ENCODE results near the gene CDK10. TPM values are rescaled to one million over a fixed set of nuclear protein-coding genes. Genes with fewer than 3 reads are reported as not detected.

The CDK10 gene
- total RNA-seq, 1 donor from 2014 or later = 79.6 TPM

GRCh38 chr16:89717688-89718505 is 31.4 kb downstream of the CDK10 start:
- Histone ChIP-seq H3K27ac (no peak overlapping the region), H3K4me1 (peaks cover 23% of the 10 kb centered on the region), H3K4me3 (no peak overlapping the region), H3K36me3 (peaks cover under 1% of the 10 kb centered on the region), H3K27me3 (ENCODE audit: low read depth) (peaks cover 3% of the 10 kb centered on the region), H3K9me3 (no peaks in the 10 kb centered on the region)
- ATAC-seq = no peak
- no peak for TF ChIP-seq CTCF (IDR thresholded peaks at IDR 0.05)
- intact Hi-C loops (cut with DNase I) = no loop called here
- DNase-seq = no peak

- peak; percentile 71 for DNase-seq
Observed at GRCh38 chr16:89720551-89720812, 34.0 kb downstream of the CDK10 start.

GRCh38 chr16:89720813-89721545 is 34.5 kb downstream of the CDK10 start, which contains the start of the genes VPS9D1 and ZNF276:
Gene VPS9D1 (minus strand): TSS chr16:89720898. CDS start chr16:89720861, 37 bp downstream.
Gene ZNF276 (plus strand): TSS chr16:89721537. CDS start chr16:89721641, 104 bp downstream.
- intact Hi-C loops (cut with DNase I) = no loop called here
- peak; percentile 85 to 88 for ATAC-seq

More at GRCh38 chr16:89720551-89720812, 34.0 kb downstream of the CDK10 start:
- Histone ChIP-seq H3K4me1 (peaks cover 44% of the 10 kb centered on the region), H3K4me3 (peak overlapping the region; percentile 90), H3K36me3 (peaks cover 24% of the 10 kb centered on the region), H3K27ac (peak overlapping the region; percentile 97), H3K27me3 (ENCODE audit: low read depth) (no peaks in the 10 kb centered on the region), H3K9me3 (no peaks in the 10 kb centered on the region)
- peak; percentile 1 to 18 for ATAC-seq
- intact Hi-C loops (cut with DNase I) = no loop called here
- no peak for TF ChIP-seq CTCF (IDR thresholded peaks at IDR 0.05)

GRCh38 chr16:89721546-89722391 is 35.3 kb downstream of the CDK10 start:
- Histone ChIP-seq H3K27ac (peak overlapping the region; percentile 97), H3K36me3 (peaks cover 37% of the 10 kb centered on the region), H3K27me3 (ENCODE audit: low read depth) (no peaks in the 10 kb centered on the region), H3K9me3 (no peaks in the 10 kb centered on the region), H3K4me1 (peaks cover 50% of the 10 kb centered on the region), H3K4me3 (peak overlapping the region; percentile 90)
- no peak for TF ChIP-seq CTCF (IDR thresholded peaks at IDR 0.05)
- intact Hi-C loops (cut with DNase I) = no loop called here
- ATAC-seq (peak; percentile 59 to 62), DNase-seq (peak; percentile 89)

More at GRCh38 chr16:89720813-89721545, 34.5 kb downstream of the CDK10 start, which contains the start of the genes VPS9D1 and ZNF276:
- peak within 1 kb of the TSS; percentile 97 for H3K27ac ChIP-seq
- TF ChIP-seq CTCF (IDR thresholded peaks at IDR 0.05) = no peak
- no peaks in the 10 kb centered on the region for H3K27me3 ChIP-seq (ENCODE audit: low read depth)
- H3K4me1 ChIP-seq = peaks cover 49% of the 10 kb centered on the region
- DNase-seq = peak; percentile 92
- peak within 1 kb of the TSS; percentile 90 for H3K4me3 ChIP-seq
- H3K9me3 ChIP-seq = no peaks in the 10 kb centered on the region
- peaks cover 29% of the 10 kb centered on the region for H3K36me3 ChIP-seq

Data from lower lobe of right lung (tissue), 2 donors.